ENCODE data around the gene TIMM10B. TPM values are rescaled to one million over a fixed set of nuclear protein-coding genes. Genes with fewer than 3 reads are reported as not detected.

TIMM10B gene, protein sequence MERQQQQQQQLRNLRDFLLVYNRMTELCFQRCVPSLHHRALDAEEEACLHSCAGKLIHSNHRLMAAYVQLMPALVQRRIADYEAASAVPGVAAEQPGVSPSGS
- 20.3 and 21.4 TPM in 2 replicates for total RNA-seq (2014; rRNA removed; shearing (Covaris generic); ENCODE audit: low replicate concordance)

- in situ Hi-C loops (cut with HindIII; ENCODE audit: low pct_unique_long_range_greater_than_20kb, low sequenced_read_pairs), result no loop called here
- DNase-seq (ENCODE audit: low read depth), result peak; percentile 91
Measured at GRCh38 chr11:6481012-6481923, at the start of gene TIMM10B, which contains the start of gene ARFIP2. TIMM10B (plus strand) TSS chr11:6481501; CDS start chr11:6481517, 16 bp downstream. ARFIP2 (minus strand) TSS chr11:6481331; CDS start chr11:6480421, 910 bp downstream.

DNA sequence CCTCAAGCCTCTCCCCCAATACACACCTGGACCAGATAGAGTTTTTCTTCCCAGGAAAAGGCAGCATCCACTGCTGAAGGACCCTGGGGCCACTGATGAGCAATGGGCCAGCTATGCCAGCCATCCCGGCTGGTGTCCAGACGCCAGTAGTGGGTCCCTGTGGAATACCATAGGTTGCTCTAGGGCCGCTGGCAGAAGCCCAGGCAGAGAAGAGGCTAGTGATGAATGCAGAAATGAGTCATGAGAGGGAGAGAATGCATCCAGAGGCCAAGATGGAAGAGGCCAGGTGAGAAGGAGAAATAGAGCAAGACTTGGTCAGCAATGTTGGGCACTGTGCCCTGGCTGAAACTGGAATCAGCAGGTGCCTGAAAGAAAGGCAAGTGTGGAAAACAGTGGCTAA is 49.4 kb upstream of the TIMM10B start:
- peak; percentile 35 for DNase-seq (ENCODE audit: low read depth)
- in situ Hi-C loops (cut with HindIII; ENCODE audit: low pct_unique_long_range_greater_than_20kb, low sequenced_read_pairs), result no loop called here

- in situ Hi-C loops (cut with HindIII; ENCODE audit: low pct_unique_long_range_greater_than_20kb, low sequenced_read_pairs), result no loop called here
- no peak for DNase-seq (ENCODE audit: low read depth)
Measured at GRCh38 chr11:6433998-6434660, 47.2 kb upstream of the TIMM10B start.

DNA sequence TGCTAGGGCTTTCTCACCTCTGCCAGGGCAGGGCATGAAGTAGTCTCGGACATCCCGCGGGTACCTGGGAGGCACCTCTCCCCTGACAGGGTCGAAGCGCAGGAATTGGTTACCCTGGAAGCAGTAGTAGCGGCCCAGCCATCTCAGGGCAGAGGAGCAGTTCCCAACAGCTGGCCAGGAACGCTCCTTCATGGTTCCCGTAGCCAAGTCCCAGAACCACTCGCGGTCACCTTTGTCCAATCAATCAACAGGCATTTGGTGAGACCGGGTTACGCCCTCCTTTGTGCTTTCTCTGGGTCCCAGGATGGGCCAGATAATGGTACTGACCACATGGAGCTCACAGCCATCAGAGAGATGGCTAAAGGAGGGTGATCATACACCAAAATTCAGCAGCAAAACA is 43.9 kb upstream of the TIMM10B start:
- in situ Hi-C loops (cut with HindIII; ENCODE audit: low pct_unique_long_range_greater_than_20kb, low sequenced_read_pairs), result no loop called here
- DNase-seq (ENCODE audit: low read depth), result no peak

- in situ Hi-C loops (cut with HindIII; ENCODE audit: low pct_unique_long_range_greater_than_20kb, low sequenced_read_pairs), result no loop called here
- DNase-seq (ENCODE audit: low read depth), result no peak
Measured at GRCh38 chr11:6437993-6438392, 43.3 kb upstream of the TIMM10B start.

DNA sequence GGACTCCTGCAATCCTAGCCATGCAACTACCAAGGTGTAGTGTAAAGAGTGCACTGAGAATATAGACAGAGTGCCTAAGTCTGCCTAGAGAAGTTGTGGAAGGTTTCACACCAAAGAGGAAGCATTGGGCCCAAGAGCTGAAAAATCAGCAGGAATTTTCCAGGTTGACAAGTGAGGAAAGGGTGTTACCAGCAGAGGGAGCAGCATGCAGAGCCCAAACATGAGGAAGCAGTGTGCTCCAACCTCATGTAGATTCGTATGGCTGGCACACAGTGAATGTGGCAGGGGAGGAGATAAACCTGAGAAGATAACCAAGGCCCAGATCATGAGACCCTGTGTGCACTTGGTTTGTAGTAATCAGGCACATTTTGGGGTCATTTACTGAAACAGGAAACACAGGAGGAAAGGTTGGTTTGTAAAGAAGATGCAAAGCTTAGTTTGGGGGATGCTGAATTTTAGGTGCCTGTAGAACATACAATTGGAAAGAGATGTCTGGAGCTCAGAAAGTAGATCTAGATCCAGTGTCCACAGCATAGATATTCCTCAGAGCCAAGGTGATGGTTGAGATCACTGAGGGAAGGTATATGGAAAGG is 42.2 kb upstream of the TIMM10B start:
- peak; percentile 32 for DNase-seq (ENCODE audit: low read depth)
- in situ Hi-C loops (cut with HindIII; ENCODE audit: low pct_unique_long_range_greater_than_20kb, low sequenced_read_pairs), result no loop called here

DNA sequence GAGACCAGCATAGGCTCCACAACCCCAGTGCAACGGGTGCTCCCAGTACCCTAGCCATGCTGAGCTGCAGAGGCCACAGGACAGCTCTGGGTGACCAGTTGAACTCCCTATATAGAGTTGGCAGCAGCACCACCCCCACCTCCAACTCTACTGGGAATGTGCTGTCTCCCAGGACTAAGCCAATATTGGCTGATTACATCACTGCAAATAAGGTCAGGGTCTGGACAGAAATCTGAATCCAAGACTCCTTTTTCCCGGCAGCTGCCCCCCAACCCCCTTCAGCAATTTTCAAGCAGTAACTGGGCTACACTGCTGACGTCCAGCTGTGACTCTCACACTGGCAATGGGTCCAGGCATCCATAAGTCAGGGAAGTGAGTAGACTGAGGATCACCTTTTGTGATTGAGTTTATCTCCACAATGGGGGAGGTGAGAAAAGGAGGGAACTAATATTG is 40.4 kb upstream of the TIMM10B start, which contains the start of gene HPX:
TSS of gene HPX (minus strand) at position 82 of the 453 bp plus-strand sequence. CDS start at position 58, 24 bp downstream.
- in situ Hi-C loops (cut with HindIII; ENCODE audit: low pct_unique_long_range_greater_than_20kb, low sequenced_read_pairs), result no loop called here
- no peak for DNase-seq (ENCODE audit: low read depth)

- in situ Hi-C loops (cut with HindIII; ENCODE audit: low pct_unique_long_range_greater_than_20kb, low sequenced_read_pairs), result no loop called here
- no peak for DNase-seq (ENCODE audit: low read depth)
Measured at GRCh38 chr11:6442441-6442840, 38.9 kb upstream of the TIMM10B start.

DNA sequence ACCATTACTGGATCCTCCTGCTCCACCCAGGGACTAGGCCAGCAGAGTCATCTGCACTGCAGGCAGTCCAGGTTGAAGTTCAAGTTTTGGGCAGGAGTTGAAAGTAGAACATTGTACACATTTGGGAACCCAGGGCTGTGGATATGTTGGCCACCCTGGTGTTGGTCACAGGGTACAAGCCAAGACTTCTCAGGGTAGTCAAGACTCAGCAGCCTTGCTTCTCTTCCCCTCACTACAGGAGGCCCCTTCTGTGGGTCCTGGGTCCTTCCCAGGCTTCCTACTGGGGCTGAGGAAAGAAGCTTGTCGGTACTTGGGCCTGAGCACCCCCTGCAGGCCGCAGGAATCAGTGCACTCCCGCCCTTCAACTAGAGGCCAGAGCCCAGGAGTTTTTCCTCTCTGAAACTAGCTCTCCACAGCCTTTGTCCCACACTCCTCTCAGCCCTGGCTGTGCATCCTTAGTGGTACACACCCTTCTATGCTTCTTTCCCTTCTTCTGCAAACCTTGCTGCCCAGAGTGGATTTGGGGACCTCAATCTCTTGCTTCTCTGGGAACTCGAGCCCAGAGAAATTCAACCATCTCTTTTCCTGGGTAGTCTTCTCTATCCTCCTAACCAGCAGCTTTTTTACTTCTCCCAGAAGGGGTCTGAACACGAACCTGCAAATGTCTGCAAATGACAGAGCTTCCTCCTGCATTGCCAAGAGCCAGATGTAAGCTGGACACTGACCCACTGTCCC is 37.9 kb upstream of the TIMM10B start:
- no peak for DNase-seq (ENCODE audit: low read depth)
- in situ Hi-C loops (cut with HindIII; ENCODE audit: low pct_unique_long_range_greater_than_20kb, low sequenced_read_pairs), result no loop called here

DNA sequence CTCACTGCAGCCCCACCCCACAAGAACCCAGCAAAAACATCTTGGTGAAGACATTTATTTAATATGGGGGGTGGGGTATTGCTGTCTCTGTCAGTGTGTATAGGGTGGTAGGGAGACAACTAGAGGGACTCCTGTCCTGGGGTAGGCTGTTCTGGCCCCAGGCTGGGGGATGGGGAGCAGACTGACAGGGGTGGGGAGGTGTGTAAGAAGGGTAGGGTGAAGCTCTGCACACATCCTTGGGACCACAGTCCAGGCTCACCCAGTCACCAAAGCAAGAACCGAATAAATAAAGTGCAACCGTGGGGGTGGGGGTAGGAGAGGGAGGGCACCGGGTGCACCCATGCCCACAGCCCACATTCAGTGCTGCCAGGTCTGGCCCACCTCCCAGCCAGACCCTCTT is 32.7 kb upstream of the TIMM10B start:
- DNase-seq (ENCODE audit: low read depth), result no peak
- in situ Hi-C loops (cut with HindIII; ENCODE audit: low pct_unique_long_range_greater_than_20kb, low sequenced_read_pairs), result no loop called here

GRCh38 chr11:6452219-6452618 is 29.1 kb upstream of the TIMM10B start:
- in situ Hi-C loops (cut with HindIII; ENCODE audit: low pct_unique_long_range_greater_than_20kb, low sequenced_read_pairs), result no loop called here
- DNase-seq (ENCODE audit: low read depth), result no peak

DNA sequence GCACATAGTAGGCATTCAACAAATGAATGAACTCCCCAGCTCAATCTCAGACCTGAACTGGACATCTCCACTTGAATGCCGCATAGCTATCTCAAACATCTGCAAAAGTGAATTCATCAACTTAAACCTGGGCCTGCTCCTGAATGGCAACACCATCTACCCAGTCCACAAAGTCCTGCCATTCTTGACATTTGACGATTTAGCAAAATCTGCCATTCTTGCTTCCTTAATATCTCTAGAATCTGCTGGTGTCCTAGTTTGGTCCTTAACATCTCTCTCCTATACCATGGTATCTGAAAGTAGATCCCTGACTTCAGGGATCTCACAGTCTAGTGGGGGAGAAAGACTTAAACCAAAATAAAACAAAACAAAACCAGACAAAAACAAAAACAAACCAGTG is 28.1 kb upstream of the TIMM10B start:
- in situ Hi-C loops (cut with HindIII; ENCODE audit: low pct_unique_long_range_greater_than_20kb, low sequenced_read_pairs), result no loop called here
- no peak for DNase-seq (ENCODE audit: low read depth)

DNA sequence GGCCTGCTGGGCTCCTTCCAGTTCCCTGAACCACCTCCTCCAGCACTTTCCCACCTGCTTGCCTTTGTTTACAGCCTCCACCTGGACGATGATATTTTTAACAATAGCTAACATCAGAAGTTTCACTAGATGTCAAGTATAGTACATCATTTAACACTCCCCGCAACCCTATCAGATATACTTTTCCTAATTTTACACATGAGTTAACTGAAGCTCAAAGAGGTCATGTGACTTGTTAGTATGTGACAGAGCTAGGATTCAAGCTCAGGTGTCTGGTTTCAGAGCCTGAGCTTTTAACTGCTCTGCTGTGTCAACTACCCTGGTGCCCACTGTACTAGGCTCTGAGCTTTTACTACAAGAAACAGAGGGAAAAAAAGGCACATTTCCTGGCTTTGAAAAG is 26.2 kb upstream of the TIMM10B start:
- in situ Hi-C loops (cut with HindIII; ENCODE audit: low pct_unique_long_range_greater_than_20kb, low sequenced_read_pairs), result no loop called here
- no peak for DNase-seq (ENCODE audit: low read depth)

GRCh38 chr11:6456361-6457073 is 24.8 kb upstream of the TIMM10B start:
- no peak for DNase-seq (ENCODE audit: low read depth)
- in situ Hi-C loops (cut with HindIII; ENCODE audit: low pct_unique_long_range_greater_than_20kb, low sequenced_read_pairs), result no loop called here

- DNase-seq (ENCODE audit: low read depth), result no peak
- in situ Hi-C loops (cut with HindIII; ENCODE audit: low pct_unique_long_range_greater_than_20kb, low sequenced_read_pairs), result no loop called here
Measured at GRCh38 chr11:6457581-6458320, 23.6 kb upstream of the TIMM10B start.

GRCh38 chr11:6458352-6459098 is 22.8 kb upstream of the TIMM10B start:
- in situ Hi-C loops (cut with HindIII; ENCODE audit: low pct_unique_long_range_greater_than_20kb, low sequenced_read_pairs), result no loop called here
- DNase-seq (ENCODE audit: low read depth), result no peak

Measured in Caki2 (cell line).